ENCODE results near the gene IGFBP2. TPM values are rescaled to one million over a fixed set of nuclear protein-coding genes. Genes with fewer than 3 reads are reported as not detected.

The IGFBP2 gene
- total RNA-seq, 1 donor from 2014 or later, result 371 TPM

DNA sequence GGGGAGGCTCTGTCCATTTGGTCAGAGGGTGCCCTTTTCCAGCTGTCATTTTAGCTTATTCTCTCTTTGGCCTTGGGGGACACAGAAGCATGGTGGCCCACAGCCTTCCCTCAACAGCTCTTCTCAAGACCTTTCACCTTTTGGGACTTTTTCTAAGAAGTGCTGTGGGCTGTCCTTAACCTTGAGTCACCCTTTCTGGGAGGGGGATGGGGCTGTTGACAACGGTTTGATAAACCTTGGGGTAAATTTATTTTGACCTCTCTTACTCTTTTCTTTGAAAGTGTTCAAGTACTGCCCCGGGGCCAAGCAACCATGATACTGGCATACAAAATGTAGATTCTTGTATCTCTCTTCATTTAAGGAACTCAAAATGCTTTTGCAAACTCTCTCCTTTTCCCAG lies 48.5 kb downstream of the IGFBP2 start:
- Histone ChIP-seq H3K79me2 (ENCODE audit: low read depth) (no peaks in the 10 kb centered on the region), H3K4me3 (no peak overlapping the region), H3K9me3 (ENCODE audit: low read depth) (no peaks in the 10 kb centered on the region), H3K9ac (no peak overlapping the region), H3K36me3 (no peaks in the 10 kb centered on the region), H2AFZ (replicated peaks) (no peak overlapping the region), H3K4me1 (no peaks in the 10 kb centered on the region), H3F3A (ENCODE audit: low read depth) (no peaks in the 10 kb centered on the region), H4K20me1 (ENCODE audit: low read depth) (peaks cover 92% of the 10 kb centered on the region), H3K27me3 (no peaks in the 10 kb centered on the region), H3K4me2 (no peak overlapping the region), H3K27ac (no peak overlapping the region)
- peak overlapping the region; percentile 16 for H3K27ac Mint-ChIP-seq
- TF ChIP-seq EZH2 (IDR thresholded peaks at IDR 0.05), result no peak
- no peak for TF ChIP-seq EZH2phosphoT487 (IDR thresholded peaks at IDR 0.05)
- TF ChIP-seq, protein P1, sequence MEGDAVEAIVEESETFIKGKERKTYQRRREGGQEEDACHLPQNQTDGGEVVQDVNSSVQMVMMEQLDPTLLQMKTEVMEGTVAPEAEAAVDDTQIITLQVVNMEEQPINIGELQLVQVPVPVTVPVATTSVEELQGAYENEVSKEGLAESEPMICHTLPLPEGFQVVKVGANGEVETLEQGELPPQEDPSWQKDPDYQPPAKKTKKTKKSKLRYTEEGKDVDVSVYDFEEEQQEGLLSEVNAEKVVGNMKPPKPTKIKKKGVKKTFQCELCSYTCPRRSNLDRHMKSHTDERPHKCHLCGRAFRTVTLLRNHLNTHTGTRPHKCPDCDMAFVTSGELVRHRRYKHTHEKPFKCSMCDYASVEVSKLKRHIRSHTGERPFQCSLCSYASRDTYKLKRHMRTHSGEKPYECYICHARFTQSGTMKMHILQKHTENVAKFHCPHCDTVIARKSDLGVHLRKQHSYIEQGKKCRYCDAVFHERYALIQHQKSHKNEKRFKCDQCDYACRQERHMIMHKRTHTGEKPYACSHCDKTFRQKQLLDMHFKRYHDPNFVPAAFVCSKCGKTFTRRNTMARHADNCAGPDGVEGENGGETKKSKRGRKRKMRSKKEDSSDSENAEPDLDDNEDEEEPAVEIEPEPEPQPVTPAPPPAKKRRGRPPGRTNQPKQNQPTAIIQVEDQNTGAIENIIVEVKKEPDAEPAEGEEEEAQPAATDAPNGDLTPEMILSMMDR (IDR thresholded peaks at IDR 0.05), result no peak
- no peaks in the 10 kb centered on the region for H3K9me3 Mint-ChIP-seq
- peaks cover 4% of the 10 kb centered on the region for H3K27me3 Mint-ChIP-seq (ENCODE audit: insufficient read depth, low read depth)
- peaks cover 17% of the 10 kb centered on the region for H3K36me3 Mint-ChIP-seq
- H3K4me3 Mint-ChIP-seq, result no peak overlapping the region
- peaks cover 35% of the 10 kb centered on the region for H3K4me1 Mint-ChIP-seq
- DNase-seq (ENCODE audit: low spot score), result no peak

DNA sequence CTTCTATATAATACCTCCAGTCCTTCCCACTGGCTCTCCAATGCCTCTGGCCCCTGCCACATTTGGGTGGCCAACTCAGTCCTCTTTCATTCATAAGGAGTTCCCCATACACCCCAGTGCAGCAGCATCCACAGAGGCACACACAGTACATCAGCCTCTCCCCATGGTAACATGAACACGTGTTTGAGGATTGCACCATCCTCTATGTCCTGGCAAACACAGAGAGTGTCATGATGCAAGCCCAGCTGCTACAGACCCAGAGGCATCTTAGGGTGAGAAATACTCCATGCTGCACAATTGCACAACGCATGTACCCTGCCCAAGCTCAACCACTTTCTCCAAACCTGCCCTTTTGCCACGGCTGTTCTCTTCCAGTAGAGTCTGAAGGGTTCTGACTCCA lies 50.6 kb downstream of the IGFBP2 start:
- Mint-ChIP-seq H3K4me3 (no peak overlapping the region), H3K27ac (no peak overlapping the region), H3K36me3 (peaks cover 11% of the 10 kb centered on the region), H3K9me3 (no peaks in the 10 kb centered on the region), H3K4me1 (peaks cover 39% of the 10 kb centered on the region), H3K27me3 (ENCODE audit: insufficient read depth, low read depth) (peaks cover 2% of the 10 kb centered on the region)
- Histone ChIP-seq H3K27ac (no peak overlapping the region), H3K36me3 (peaks cover 8% of the 10 kb centered on the region), H3K79me2 (ENCODE audit: low read depth) (no peaks in the 10 kb centered on the region), H3K4me1 (peaks cover 12% of the 10 kb centered on the region), H3F3A (ENCODE audit: low read depth) (no peaks in the 10 kb centered on the region), H4K20me1 (ENCODE audit: low read depth) (peaks cover 95% of the 10 kb centered on the region), H3K9me3 (ENCODE audit: low read depth) (no peaks in the 10 kb centered on the region), H3K27me3 (no peaks in the 10 kb centered on the region), H3K4me2 (no peak overlapping the region), H2AFZ (replicated peaks) (no peak overlapping the region), H3K9ac (no peak overlapping the region), H3K4me3 (no peak overlapping the region)
- DNase-seq (ENCODE audit: low spot score), result no peak
- no peak for TF ChIP-seq EZH2 (IDR thresholded peaks at IDR 0.05)
- no peak for TF ChIP-seq EZH2phosphoT487 (IDR thresholded peaks at IDR 0.05)
- TF ChIP-seq, protein P1 (IDR thresholded peaks at IDR 0.05), result no peak

DNA sequence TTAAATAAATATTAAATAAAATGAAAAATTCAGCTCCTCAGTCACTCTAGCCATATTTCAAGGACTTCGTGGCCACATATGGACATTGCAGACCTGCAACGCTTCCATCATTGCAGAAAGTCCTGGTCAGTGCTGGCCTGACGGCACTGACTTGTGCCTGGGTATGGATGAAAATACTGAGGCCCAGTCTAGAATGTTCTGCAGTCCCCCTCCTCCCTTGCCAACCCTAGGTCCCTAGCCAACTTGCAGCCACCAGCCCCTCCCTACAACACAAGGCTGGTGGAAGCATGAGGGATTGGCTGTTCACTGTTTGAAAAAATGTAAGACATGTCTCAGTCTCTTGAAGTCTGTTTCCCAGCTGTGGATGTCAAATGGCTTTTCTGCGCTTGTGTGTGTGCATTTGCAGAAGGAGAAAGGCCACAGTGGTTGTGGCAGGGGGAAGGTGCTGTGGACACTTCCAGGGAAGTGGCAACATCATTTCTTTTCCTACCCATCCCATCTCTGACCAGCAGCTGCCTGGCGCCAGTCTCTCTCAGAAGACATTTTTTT lies 52.2 kb downstream of the IGFBP2 start:
- Histone ChIP-seq H3F3A (ENCODE audit: low read depth) (peaks cover 11% of the 10 kb centered on the region), H3K4me1 (peaks cover 27% of the 10 kb centered on the region), H3K4me2 (no peak overlapping the region), H4K20me1 (ENCODE audit: low read depth) (peaks cover 94% of the 10 kb centered on the region), H2AFZ (replicated peaks) (no peak overlapping the region), H3K27me3 (no peaks in the 10 kb centered on the region), H3K9me3 (ENCODE audit: low read depth) (no peaks in the 10 kb centered on the region), H3K79me2 (ENCODE audit: low read depth) (peaks cover 13% of the 10 kb centered on the region), H3K27ac (no peak overlapping the region), H3K4me3 (no peak overlapping the region), H3K36me3 (peaks cover 8% of the 10 kb centered on the region), H3K9ac (no peak overlapping the region)
- H3K9me3 Mint-ChIP-seq, result no peaks in the 10 kb centered on the region
- H3K4me3 Mint-ChIP-seq, result no peak overlapping the region
- H3K4me1 Mint-ChIP-seq, result peaks cover 49% of the 10 kb centered on the region
- no peaks in the 10 kb centered on the region for H3K27me3 Mint-ChIP-seq (ENCODE audit: insufficient read depth, low read depth)
- H3K36me3 Mint-ChIP-seq, result peaks cover 3% of the 10 kb centered on the region
- TF ChIP-seq, protein P1 (IDR thresholded peaks at IDR 0.05), result no peak
- TF ChIP-seq EZH2 (IDR thresholded peaks at IDR 0.05) (no peak), EZH2phosphoT487 (IDR thresholded peaks at IDR 0.05) (no peak)
- DNase-seq (ENCODE audit: low spot score), result no peak
- H3K27ac Mint-ChIP-seq, result no peak overlapping the region
